Esophagus (tissue), 2 donors: ENCODE measurements around the gene OXTR. TPM values are rescaled to one million over a fixed set of nuclear protein-coding genes. Genes with fewer than 3 reads are reported as not detected.

Experiments
- H3K27ac ChIP-seq, 2 donors: one replicate each; pipeline ENCODE4 v1.5.1; 2013; ENCODE audit warnings: low read depth in 2 of 2, mild to moderate bottlenecking in 2 of 2, inconsistent platforms in 1 of 2, low read length in 1 of 2, moderate library complexity in 1 of 2
- H3K27me3 ChIP-seq, 2 donors: one replicate each; pipeline ENCODE4 v1.6.1; 2013; ENCODE audit warnings: low read length in 2 of 2, control low read depth in 1 of 2, mild to moderate bottlenecking in 1 of 2; ENCODE audit not compliant: insufficient read depth in 2 of 2, control insufficient read depth in 1 of 2
- H3K36me3 ChIP-seq, 2 donors: one replicate each; pipeline ENCODE4 v1.6.1; 2013; ENCODE audit warnings: low read length in 1 of 2; ENCODE audit not compliant: control insufficient read depth in 2 of 2, insufficient read depth in 2 of 2
- H3K4me1 ChIP-seq, 2 donors: one replicate each; pipeline ENCODE4 v1.6.1; 2013; ENCODE audit warnings: low read length in 1 of 2; ENCODE audit not compliant: control insufficient read depth in 2 of 2, insufficient read depth in 2 of 2
- H3K4me3 ChIP-seq, 2 donors: one replicate each; pipeline ENCODE4 v1.5.1; 2013; ENCODE audit warnings: low read length in 2 of 2, mild to moderate bottlenecking in 2 of 2, low read depth in 1 of 2, moderate library complexity in 1 of 2
- H3K9me3 ChIP-seq, 2 donors: one replicate each; pipeline ENCODE4 v1.6.1; 2013; ENCODE audit warnings: mild to moderate bottlenecking in 2 of 2, low read depth in 1 of 2, low read length in 1 of 2, moderate library complexity in 1 of 2; ENCODE audit not compliant: control insufficient read depth in 2 of 2, insufficient read depth in 1 of 2
- WGBS, 2 donors: extraction: QIAGEN DNeasy Blood & Tissue Kit; methylation state at CpG; one replicate each; pipeline ENCODE4 v1.1.7; 2013; 5-methylcytosine and 5-hydroxymethylcytosine counted together
- polyA plus RNA-seq, 2 donors: library from polyadenylated mRNA; stranded (reverse); fragments of 200-250 nt; gene quantifications; one replicate each; pipeline ENCODE4 v1.2.3, GENCODE V29; 2013
- donor health status: healthy with polysubstance abuse.
- donor health status: Bipolar disorder and iron deficiency.

The OXTR gene
- polyA plus RNA-seq, 2 donors, result 1.0 to 1.4 TPM

DNA sequence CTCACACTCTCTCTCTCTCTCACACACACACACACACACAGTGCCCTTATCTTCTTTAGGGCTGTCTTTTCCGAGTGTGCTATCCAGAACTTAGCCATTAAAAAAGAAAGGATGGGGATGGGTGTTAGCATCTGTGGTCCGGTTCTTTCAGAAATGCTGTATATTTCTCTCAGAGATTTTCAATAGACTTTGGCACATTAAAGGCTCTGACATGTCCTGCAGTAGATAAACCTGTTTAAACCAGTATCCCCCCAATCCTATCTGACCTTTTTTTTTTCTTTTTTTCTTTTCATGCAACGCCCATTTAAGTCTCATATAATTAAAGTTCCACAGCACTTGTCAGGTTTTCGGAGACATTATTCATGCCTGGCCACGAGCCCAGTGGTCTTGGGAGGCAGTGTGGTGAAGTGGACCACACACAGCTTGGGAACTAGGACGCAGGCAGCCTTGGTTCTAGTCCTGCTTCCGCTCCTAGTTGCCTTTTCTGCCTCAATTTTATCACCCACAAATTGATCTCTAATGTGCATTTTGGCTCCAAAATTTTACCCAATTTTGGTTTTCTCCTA, 22.6 kb downstream of the OXTR start:
- WGBS, 2 donors, result 64 to 66% methylated on average over 7 of the region's 7 CpGs
- Histone ChIP-seq H3K9me3 (no peaks in the 10 kb centered on the region), H3K27me3 (no peaks in the 10 kb centered on the region), H3K4me1 (no peaks in the 10 kb centered on the region), H3K36me3 (no peaks in the 10 kb centered on the region), H3K4me3 (no peak overlapping the region), H3K27ac (no peak overlapping the region)

- Histone ChIP-seq H3K4me1 (no peaks in the 10 kb centered on the region), H3K27me3 (no peaks in the 10 kb centered on the region), H3K9me3 (no peaks in the 10 kb centered on the region), H3K4me3 (no peak overlapping the region), H3K36me3 (no peaks in the 10 kb centered on the region), H3K27ac (no peak overlapping the region)
- WGBS, 2 donors, result 94% methylated on average over 25 of the region's 25 CpGs
Observed at GRCh38 chr3:8745619-8746370, 23.6 kb downstream of the OXTR start.

- Histone ChIP-seq H3K27ac (no peak overlapping the region), H3K27me3 (no peaks in the 10 kb centered on the region), H3K4me1 (peaks cover 2 to 5% of the 10 kb centered on the region in 2 donors), H3K9me3 (no peaks in the 10 kb centered on the region), H3K36me3 (no peaks in the 10 kb centered on the region), H3K4me3 (no peak overlapping the region)
- 94 to 95% methylated on average over 3 of the region's 3 CpGs for WGBS, 2 donors
Observed at GRCh38 chr3:8743911-8744310, 25.5 kb downstream of the OXTR start.

DNA sequence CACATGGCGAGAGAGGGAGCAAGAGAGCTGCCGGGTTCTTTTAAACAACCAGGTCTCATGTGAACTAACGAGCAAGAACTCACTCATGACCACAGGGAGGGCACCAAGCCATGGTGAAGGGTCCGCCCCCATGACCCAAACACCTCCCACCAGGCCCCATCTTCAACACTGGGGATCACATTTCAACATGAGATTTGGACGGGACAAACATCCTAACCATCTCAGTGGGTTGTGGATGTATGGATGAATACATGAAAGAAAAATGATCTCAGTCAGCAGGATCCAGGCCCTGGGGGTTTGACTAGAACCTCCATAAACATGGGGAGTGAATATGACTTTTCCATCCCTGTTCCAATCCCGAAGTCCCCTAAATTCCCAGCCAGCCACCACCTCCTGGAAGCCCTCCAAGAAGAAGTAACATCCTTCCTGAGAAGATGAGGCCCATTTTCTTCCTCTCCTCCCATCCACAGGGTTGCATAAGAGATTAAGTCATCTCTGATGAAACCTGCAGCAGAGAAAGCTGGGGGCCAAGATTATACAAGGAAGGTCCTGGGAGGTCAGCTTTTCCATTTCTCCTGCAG, 26.3 kb downstream of the OXTR start:
- WGBS, 2 donors, result 54 to 73% methylated on average over 6 of the region's 6 CpGs
- no peaks in the 10 kb centered on the region for H3K9me3 ChIP-seq
- H3K4me1 ChIP-seq, result peaks cover 2 to 5% of the 10 kb centered on the region in 2 donors
- H3K27me3 ChIP-seq, result no peaks in the 10 kb centered on the region
- no peak overlapping the region for H3K27ac ChIP-seq
- H3K4me3 ChIP-seq, result no peak overlapping the region
- no peaks in the 10 kb centered on the region for H3K36me3 ChIP-seq

DNA sequence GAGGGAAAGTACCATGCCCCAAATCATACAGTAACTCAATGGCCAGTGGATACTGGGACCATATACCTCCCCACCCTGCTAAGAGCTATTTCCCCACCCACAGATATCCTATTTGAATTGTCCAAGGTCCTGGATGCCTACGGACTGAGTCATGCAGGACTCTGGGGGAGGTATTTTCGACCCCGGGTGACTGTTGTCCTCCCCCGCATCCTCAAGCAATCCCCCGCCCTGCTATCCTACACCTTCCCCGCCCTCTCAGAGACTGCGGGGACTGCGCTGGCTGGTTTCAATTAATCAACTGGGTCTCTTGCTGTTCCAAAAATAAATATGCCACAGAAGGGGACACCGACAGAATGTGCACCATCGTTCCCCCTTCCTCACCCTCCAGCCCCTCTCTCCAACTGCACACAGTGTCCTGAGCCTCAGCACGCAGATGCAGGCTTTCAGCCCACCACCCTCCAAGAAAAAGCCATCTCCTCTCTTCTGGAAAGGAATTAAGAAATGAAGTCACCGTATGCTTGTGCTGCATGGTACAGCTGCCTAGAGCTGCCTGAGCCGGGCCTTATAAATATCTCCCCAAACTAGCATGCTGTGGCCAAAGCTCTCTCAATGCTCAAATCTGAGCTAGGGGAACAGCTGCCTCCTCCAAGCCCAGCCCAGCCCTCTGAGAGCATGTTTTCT, 27.7 kb downstream of the OXTR start:
- H3K4me3 ChIP-seq, result no peak overlapping the region
- WGBS, 2 donors, result 20 to 40% methylated on average over 13 of the region's 13 CpGs
- no peaks in the 10 kb centered on the region for H3K27me3 ChIP-seq
- no peaks in the 10 kb centered on the region for H3K36me3 ChIP-seq
- peaks cover 2 to 5% of the 10 kb centered on the region in 2 donors for H3K4me1 ChIP-seq
- no peak overlapping the region for H3K27ac ChIP-seq
- no peaks in the 10 kb centered on the region for H3K9me3 ChIP-seq

DNA sequence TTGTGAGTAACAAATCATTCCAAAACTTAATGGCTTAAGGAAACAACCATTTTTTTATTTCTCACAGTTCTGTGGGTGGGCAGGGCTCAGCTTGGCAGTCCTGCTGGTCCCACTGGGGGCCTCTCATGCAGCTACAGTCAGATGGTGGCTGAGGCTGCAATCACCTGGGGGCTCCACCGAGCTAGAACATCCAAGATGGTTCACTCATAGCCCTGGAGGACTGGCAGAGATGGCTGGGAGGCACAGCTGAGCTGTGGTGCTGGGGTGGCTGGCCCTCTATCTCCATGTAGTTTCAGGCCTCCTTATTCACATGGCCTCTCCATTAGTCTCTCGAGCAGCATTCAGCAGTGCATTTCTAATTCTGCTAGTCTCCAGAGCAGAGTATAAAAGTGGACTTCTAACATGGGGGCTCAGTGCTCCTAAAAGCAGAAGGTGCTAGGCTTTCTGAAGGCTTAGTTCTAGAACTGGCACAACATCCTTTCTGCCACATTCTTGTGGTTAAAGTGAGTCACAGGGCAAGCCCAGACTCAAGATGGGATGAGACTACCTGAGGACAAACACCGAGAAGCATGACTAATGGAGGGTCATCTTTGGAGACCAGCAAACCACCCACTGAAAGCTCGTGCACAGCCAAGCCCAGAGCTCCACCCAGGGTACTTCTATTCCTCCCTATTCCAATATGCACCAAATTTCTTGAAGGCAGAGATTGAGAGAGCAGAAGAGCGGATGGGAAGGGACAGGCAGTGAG, 29.5 kb downstream of the OXTR start:
- H3K36me3 ChIP-seq, result no peaks in the 10 kb centered on the region
- no peaks in the 10 kb centered on the region for H3K27me3 ChIP-seq
- H3K27ac ChIP-seq, result no peak overlapping the region
- WGBS, 2 donors, result 58 to 70% methylated on average over 5 of the region's 5 CpGs
- H3K9me3 ChIP-seq, result no peaks in the 10 kb centered on the region
- H3K4me3 ChIP-seq, result no peak overlapping the region
- peaks cover 2 to 5% of the 10 kb centered on the region in 2 donors for H3K4me1 ChIP-seq

GRCh38 chr3:8738639-8739038, 30.8 kb downstream of the OXTR start:
- Histone ChIP-seq H3K4me3 (no peak overlapping the region), H3K27me3 (no peaks in the 10 kb centered on the region), H3K4me1 (peaks cover 2 to 5% of the 10 kb centered on the region in 2 donors), H3K27ac (no peak overlapping the region), H3K36me3 (no peaks in the 10 kb centered on the region), H3K9me3 (no peaks in the 10 kb centered on the region)
- WGBS, 2 donors, result 65 to 73% methylated on average over 3 of the region's 3 CpGs

GRCh38 chr3:8737823-8738222, 31.6 kb downstream of the OXTR start:
- Histone ChIP-seq H3K9me3 (no peaks in the 10 kb centered on the region), H3K27me3 (no peaks in the 10 kb centered on the region), H3K4me1 (peaks cover 2 to 8% of the 10 kb centered on the region in 2 donors), H3K27ac (no peak overlapping the region), H3K4me3 (no peak overlapping the region), H3K36me3 (no peaks in the 10 kb centered on the region)

DNA sequence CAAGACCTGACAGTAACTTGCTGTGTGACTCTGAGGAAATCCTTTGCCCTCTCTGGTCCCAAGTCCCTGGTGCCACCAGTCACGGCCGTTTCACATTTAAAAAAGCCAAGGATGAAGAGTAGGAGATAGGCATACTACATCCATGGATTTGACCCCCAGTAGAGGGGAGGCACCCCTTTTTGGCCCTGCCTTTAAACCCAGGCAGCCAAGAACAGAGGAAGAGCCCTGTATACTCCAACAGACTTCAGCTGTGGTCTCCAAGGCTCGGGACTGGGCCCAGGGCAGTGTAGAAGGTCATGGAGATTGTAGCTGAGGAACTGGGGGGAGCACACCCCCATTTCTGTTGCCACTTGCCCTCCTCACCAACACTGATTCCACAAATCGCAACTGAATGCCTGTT, 32.1 kb downstream of the OXTR start:
- 92 to 95% methylated on average over 4 of the region's 4 CpGs for WGBS, 2 donors
- H3K4me1 ChIP-seq, result peaks cover 2 to 8% of the 10 kb centered on the region in 2 donors
- no peak overlapping the region for H3K4me3 ChIP-seq
- no peaks in the 10 kb centered on the region for H3K36me3 ChIP-seq
- no peaks in the 10 kb centered on the region for H3K27me3 ChIP-seq
- no peak overlapping the region for H3K27ac ChIP-seq
- no peaks in the 10 kb centered on the region for H3K9me3 ChIP-seq
